Liver (tissue), 9 donors: Measurements from ENCODE around the gene PRELID3B. TPM values are rescaled to one million over a fixed set of nuclear protein-coding genes. Genes with fewer than 3 reads are reported as not detected.

ENCODE experiments used
- DNase-seq: peaks from one replicate; pipeline ENCODE4 v3.0.0-alpha.2; 2017; ENCODE audit warnings: low spot score
- H3K27ac ChIP-seq, 2 donors: one replicate each; pipeline ENCODE4 v1.7.0; 2013; ENCODE audit warnings: inconsistent platforms in 2 of 2, low read length in 2 of 2, control low read depth in 1 of 2, low read depth in 1 of 2, mild to moderate bottlenecking in 1 of 2
- H3K27me3 ChIP-seq, 4 donors: one replicate each; pipeline versions ENCODE4 v1.6.1 to v1.7.0; 2013; ENCODE audit warnings: low read length in 3 of 4, inconsistent platforms in 1 of 4, mild to moderate bottlenecking in 1 of 4, moderate library complexity in 1 of 4; ENCODE audit not compliant: control insufficient read depth in 4 of 4, insufficient read depth in 4 of 4
- H3K36me3 ChIP-seq, 4 donors: one replicate each; pipeline versions ENCODE4 v1.6.1 to v1.7.0; 2013; ENCODE audit warnings: low read length in 3 of 4, mild to moderate bottlenecking in 3 of 4, low read depth in 1 of 4, moderate library complexity in 1 of 4; ENCODE audit not compliant: control insufficient read depth in 4 of 4, insufficient read depth in 3 of 4
- H3K4me1 ChIP-seq, 4 donors: one replicate each; pipeline versions ENCODE4 v1.6.1 to v1.7.0; 2013; ENCODE audit warnings: low read length in 3 of 4, mild to moderate bottlenecking in 3 of 4, moderate library complexity in 1 of 4; ENCODE audit not compliant: control insufficient read depth in 4 of 4, insufficient read depth in 4 of 4
- H3K4me3 ChIP-seq, 3 donors: one replicate each; pipeline versions ENCODE4 v1.6.1 to v1.7.0; 2013; ENCODE audit warnings: low read length in 3 of 3, control low read depth in 1 of 3, low read depth in 1 of 3, mild to moderate bottlenecking in 1 of 3
- H3K9ac ChIP-seq, 2 donors: one replicate each; pipeline ENCODE4 v1.7.0; 2013; ENCODE audit warnings: low read length in 2 of 2, mild to moderate bottlenecking in 2 of 2, moderate library complexity in 2 of 2, control low read depth in 1 of 2, low read depth in 1 of 2
- H3K9me3 ChIP-seq, 4 donors: one replicate each; pipeline versions ENCODE4 v1.6.1 to v1.7.0; 2013; ENCODE audit warnings: low read length in 3 of 4; ENCODE audit not compliant: control insufficient read depth in 4 of 4
- CTCF ChIP-seq: fragments of 150-350 bp; IDR thresholded peaks from 2 replicates; pipeline ENCODE4 v1.5.1; 2017; ENCODE audit warnings: improper control_type of control experiment, low read depth, low read length; ENCODE audit not compliant: missing input control
- EGR1 ChIP-seq, 2 donors: IDR thresholded peaks; 2 replicates each; pipeline ENCODE4 v1.6.1; 2016 to 2018; ENCODE audit warnings: antibody characterized with exemption in 2 of 2, low read depth in 2 of 2
- FOXA1 ChIP-seq: IDR thresholded peaks from 2 replicates; pipeline ENCODE4 v1.6.1; 2016; ENCODE audit warnings: antibody characterized with exemption
- FOXA2 ChIP-seq: IDR thresholded peaks from 2 replicates; pipeline ENCODE4 v1.6.1; 2016; ENCODE audit warnings: antibody characterized with exemption
- GABPA ChIP-seq, 2 donors: IDR thresholded peaks in 1 of 2; conservative IDR thresholded peaks in 1 of 2; 2 replicates each; pipeline ENCODE4 v1.6.1; 2016; ENCODE audit warnings: antibody characterized with exemption in 2 of 2, mild to moderate bottlenecking in 1 of 2, moderate library complexity in 1 of 2
- HNF4A ChIP-seq, 2 donors: conservative IDR thresholded peaks; 2 replicates each; pipeline ENCODE4 v1.6.1; 2016; ENCODE audit warnings: antibody characterized with exemption in 2 of 2, mild to moderate bottlenecking in 2 of 2
- JUND ChIP-seq, 2 donors: IDR thresholded peaks; 2 replicates each; pipeline ENCODE4 v1.6.1; 2016; ENCODE audit warnings: antibody characterized with exemption in 2 of 2
- MAX ChIP-seq: IDR thresholded peaks from 2 replicates; pipeline ENCODE4 v1.6.1; 2016; ENCODE audit warnings: antibody characterized with exemption
- NR2F2 ChIP-seq: IDR thresholded peaks from 2 replicates; pipeline ENCODE4 v1.6.1; 2016; ENCODE audit warnings: antibody characterized with exemption
- RAD21 ChIP-seq, 2 donors: IDR thresholded peaks; 2 replicates each; pipeline ENCODE4 v1.6.1; 2016; ENCODE audit warnings: antibody characterized with exemption in 2 of 2, mild to moderate bottlenecking in 2 of 2
- REST ChIP-seq: IDR thresholded peaks from 2 replicates; pipeline ENCODE4 v1.6.1; 2016; ENCODE audit warnings: antibody characterized with exemption, mild to moderate bottlenecking
- SP1 ChIP-seq: IDR thresholded peaks from 2 replicates; pipeline ENCODE4 v1.6.1; 2018; ENCODE audit warnings: antibody characterized with exemption, mild to moderate bottlenecking
- YY1 ChIP-seq: IDR thresholded peaks from 2 replicates; pipeline ENCODE4 v1.6.1; 2016; ENCODE audit warnings: antibody characterized with exemption, mild to moderate bottlenecking
- ZBTB33 ChIP-seq: IDR thresholded peaks from 2 replicates; pipeline ENCODE4 v1.6.1; 2016; ENCODE audit warnings: antibody characterized with exemption
- WGBS: extraction: QIAGEN DNeasy Blood & Tissue Kit; methylation state at CpG from one replicate; pipeline ENCODE4 v1.1.7; 2013; 5-methylcytosine and 5-hydroxymethylcytosine counted together
- polyA plus RNA-seq, 2 donors: library from polyadenylated mRNA; stranded (reverse) in 1 of 2; unstranded in 1 of 2; fragments of 200-250 nt in 1 of 2; fragments of >200 nt in 1 of 2; fragmentation: Nextera tagmentation in 1 of 2; extraction: Ambion mirVana in 1 of 2; gene quantifications; one replicate each; pipeline versions ENCODE4 v1.2.1 to v1.2.3, GENCODE V29; 2013 to 2015
- total RNA-seq, 2 donors: library from RNA; depleted of rRNA; stranded (reverse); fragments of >200 nt; gene quantifications; one replicate each; pipeline ENCODE4 v1.2.3, GENCODE V29; 2014
- donor health status: healthy.
- donor health status: healthy.
- donor health status: healthy.
- donor health status: healthy.
- donor health status: healthy.

Gene PRELID3B
- total and polyA plus RNA-seq, 4 donors: 18.2 to 38.1 (median 25.3) TPM

- Histone ChIP-seq H3K27me3 (peaks cover 0 to under 1% (median 0%) of the 10 kb centered on the region in 4 donors), H3K9me3 (no peaks in the 10 kb centered on the region), H3K9ac (no peak overlapping the region), H3K4me3 (no peak overlapping the region), H3K36me3 (no peaks in the 10 kb centered on the region), H3K4me1 (no peaks in the 10 kb centered on the region), H3K27ac (no peak overlapping the region)
- DNase-seq: no peak
- TF ChIP-seq RAD21 (IDR thresholded peaks at IDR 0.05) (no peak), CTCF (no peak), JUND (IDR thresholded peaks at IDR 0.05) (no peak), GABPA (IDR thresholded peaks at IDR 0.05 in 1 of 2, conservative IDR thresholded peaks at IDR 0.05 in 1 of 2) (no peak), MAX (no peak), NR2F2 (no peak), ZBTB33 (no peak), REST (no peak), YY1 (no peak), SP1 (no peak), FOXA1 (no peak), HNF4A (conservative IDR thresholded peaks at IDR 0.05) (no peak)
- WGBS: 60% methylated on average over 4 of the region's 4 CpGs
Observed at GRCh38 chr20:59062081-59062480, 19.5 kb upstream of the PRELID3B start.

GRCh38 chr20:59055302-59055701 lies 12.7 kb upstream of the PRELID3B start:
- 71% methylated on average over 7 of the region's 7 CpGs for WGBS
- Histone ChIP-seq H3K27me3 (no peaks in the 10 kb centered on the region), H3K36me3 (no peaks in the 10 kb centered on the region), H3K4me1 (no peaks in the 10 kb centered on the region), H3K27ac (no peak overlapping the region), H3K9ac (no peak overlapping the region), H3K9me3 (no peaks in the 10 kb centered on the region), H3K4me3 (no peak overlapping the region)
- TF ChIP-seq GABPA (IDR thresholded peaks at IDR 0.05 in 1 of 2, conservative IDR thresholded peaks at IDR 0.05 in 1 of 2): no peak
- peak; percentile 31 for TF ChIP-seq CTCF
- TF ChIP-seq RAD21 (IDR thresholded peaks at IDR 0.05): peak; percentile 55 to 57
- no peak for TF ChIP-seq FOXA2
- TF ChIP-seq EGR1 (IDR thresholded peaks at IDR 0.05; ENCODE audit: low read depth in 2 of 2): no peak
- no peak for TF ChIP-seq SP1
- no peak for DNase-seq
